ENCODE data around the gene ABCD1.
"Not testable (repeated sequence)": the region's sequence is repeated elsewhere in the genome, so short reads cannot be mapped to it uniquely, and the experiment has no call there.

ABCD1 gene

GRCh38 chrX:153736071-153736820 is 11.6 kb downstream of the ABCD1 start:
- no peak for DNase-seq

- DNase-seq, result no peak
These were observed 12.3 kb downstream of the ABCD1 start for GRCh38 chrX:153736871-153737441.

- no peak for DNase-seq
These were observed 13.5 kb downstream of the ABCD1 start for GRCh38 chrX:153738056-153738605.

GRCh38 chrX:153739754-153740486 is 15.3 kb downstream of the ABCD1 start:
- no peak for DNase-seq

- DNase-seq, result no peak
These were observed 16.1 kb downstream of the ABCD1 start for GRCh38 chrX:153740631-153741222.

- no peak for DNase-seq
These were observed 16.8 kb downstream of the ABCD1 start for GRCh38 chrX:153741446-153741845.

GRCh38 chrX:153742111-153742510 is 17.5 kb downstream of the ABCD1 start:
- not testable (repeated sequence) for DNase-seq

GRCh38 chrX:153742796-153743467 is 18.3 kb downstream of the ABCD1 start:
- DNase-seq, result not testable (repeated sequence)

- DNase-seq, result not testable (repeated sequence)
These were observed 19.0 kb downstream of the ABCD1 start for GRCh38 chrX:153743468-153744209.

GRCh38 chrX:153744210-153745066 is 19.8 kb downstream of the ABCD1 start:
- DNase-seq, result peak; percentile 8

- not testable (repeated sequence) for DNase-seq
These were observed 20.4 kb downstream of the ABCD1 start for GRCh38 chrX:153745067-153745433.

- DNase-seq, result no peak
These were observed 21.7 kb downstream of the ABCD1 start for GRCh38 chrX:153746359-153746758.

- not testable (repeated sequence) for DNase-seq
These were observed 22.3 kb downstream of the ABCD1 start for GRCh38 chrX:153746991-153747390.

GRCh38 chrX:153749017-153749416 is 24.4 kb downstream of the ABCD1 start:
- DNase-seq, result not testable (repeated sequence)

GRCh38 chrX:153750127-153750774 is 25.6 kb downstream of the ABCD1 start:
- no peak for DNase-seq

- DNase-seq, result no peak
These were observed 30.5 kb downstream of the ABCD1 start for GRCh38 chrX:153755136-153755535.

- DNase-seq, result no peak
These were observed 37.2 kb downstream of the ABCD1 start for GRCh38 chrX:153761863-153762262.

GRCh38 chrX:153762626-153763173 is 38.0 kb downstream of the ABCD1 start:
- no peak for DNase-seq

- DNase-seq, result no peak
These were observed 38.8 kb downstream of the ABCD1 start for GRCh38 chrX:153763298-153763932.

Measured in NCI-H1436 treated with DMSO at 0.1 percent for 48 hours (cell line).